ENCODE measurements around the gene TRPC5OS.

DNA sequence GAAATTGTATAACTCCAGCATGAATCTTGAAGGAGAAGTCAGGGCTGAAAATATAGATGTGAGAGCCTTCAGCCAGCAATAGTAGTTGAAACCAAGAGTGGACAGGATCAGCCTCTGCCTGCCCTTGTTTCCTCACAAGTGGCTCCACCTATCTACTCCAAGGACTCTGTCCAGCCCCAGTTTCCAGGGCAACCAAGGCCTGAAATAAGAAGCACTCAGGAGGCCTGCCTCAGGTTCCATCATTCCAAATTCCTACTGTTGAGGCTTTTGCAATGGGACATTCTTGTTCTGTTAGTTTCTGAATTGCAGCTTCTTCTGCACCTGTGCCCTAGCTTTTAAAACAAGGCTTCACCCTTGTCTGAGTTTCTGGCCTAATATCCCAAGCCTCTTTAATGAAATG, 41.6 kb downstream of the TRPC5OS start:
- no peak for TF ChIP-seq POLR2A (IDR thresholded peaks at IDR 0.05; ENCODE audit: low read depth, low read length)
- no peak for TF ChIP-seq POLR2AphosphoS5 (IDR thresholded peaks at IDR 0.05; ENCODE audit: low read depth, low read length)
- no peak for TF ChIP-seq SPI1 (IDR thresholded peaks at IDR 0.05; ENCODE audit: low read depth, low read length)
- TF ChIP-seq TAF1 (IDR thresholded peaks at IDR 0.05; ENCODE audit: low read depth, low read length) = no peak
